ENCODE measurements around the gene WDR64. TPM values are rescaled to one million over a fixed set of nuclear protein-coding genes. Genes with fewer than 3 reads are reported as not detected.

The WDR64 gene
- total RNA-seq, 1 donor: not detected

- no peak for TF ChIP-seq CTCF (IDR thresholded peaks at IDR 0.05; ENCODE audit: extremely low read depth, low read depth, low read length)
- Histone ChIP-seq H3K4me2 (ENCODE audit: insufficient read depth, low read length) (no peak overlapping the region), H3K4me1 (ENCODE audit: insufficient read depth, low read length) (peaks cover 35% of the 10 kb centered on the region), H2AFZ (ENCODE audit: low read length) (no peak overlapping the region), H3K36me3 (ENCODE audit: insufficient read depth, low read length) (no peaks in the 10 kb centered on the region), H3K27ac (ENCODE audit: low read depth, low read length) (no peak overlapping the region), H3K4me3 (ENCODE audit: insufficient read depth, low read length) (no peak overlapping the region), H3K27me3 (ENCODE audit: insufficient read depth, low read length) (no peaks in the 10 kb centered on the region), H4K20me1 (ENCODE audit: insufficient read depth, low read length) (no peaks in the 10 kb centered on the region), H3K9me3 (ENCODE audit: low read depth, low read length) (no peaks in the 10 kb centered on the region), H3K79me2 (ENCODE audit: insufficient read depth, low read length) (no peaks in the 10 kb centered on the region)
- peak; percentile 83 for DNase-seq (ENCODE audit: insufficient read length, low spot score, missing footprints)
Measured at GRCh38 chr1:241706967-241707366, 54.9 kb downstream of the WDR64 start.

GRCh38 chr1:241707442-241707841, 55.4 kb downstream of the WDR64 start:
- TF ChIP-seq CTCF (IDR thresholded peaks at IDR 0.05; ENCODE audit: extremely low read depth, low read depth, low read length): no peak
- Histone ChIP-seq H3K36me3 (ENCODE audit: insufficient read depth, low read length) (no peaks in the 10 kb centered on the region), H3K27me3 (ENCODE audit: insufficient read depth, low read length) (no peaks in the 10 kb centered on the region), H3K4me2 (ENCODE audit: insufficient read depth, low read length) (no peak overlapping the region), H3K4me1 (ENCODE audit: insufficient read depth, low read length) (peaks cover 30% of the 10 kb centered on the region), H4K20me1 (ENCODE audit: insufficient read depth, low read length) (no peaks in the 10 kb centered on the region), H2AFZ (ENCODE audit: low read length) (no peak overlapping the region), H3K27ac (ENCODE audit: low read depth, low read length) (no peak overlapping the region), H3K79me2 (ENCODE audit: insufficient read depth, low read length) (no peaks in the 10 kb centered on the region), H3K9me3 (ENCODE audit: low read depth, low read length) (no peaks in the 10 kb centered on the region), H3K4me3 (ENCODE audit: insufficient read depth, low read length) (no peak overlapping the region)
- DNase-seq (ENCODE audit: insufficient read length, low spot score, missing footprints): no peak

GRCh38 chr1:241711326-241711725, 59.2 kb downstream of the WDR64 start:
- DNase-seq (ENCODE audit: insufficient read length, low spot score, missing footprints): no peak
- Histone ChIP-seq H3K79me2 (ENCODE audit: insufficient read depth, low read length) (no peaks in the 10 kb centered on the region), H3K9me3 (ENCODE audit: low read depth, low read length) (no peaks in the 10 kb centered on the region), H3K36me3 (ENCODE audit: insufficient read depth, low read length) (no peaks in the 10 kb centered on the region), H3K4me3 (ENCODE audit: insufficient read depth, low read length) (no peak overlapping the region), H3K27ac (ENCODE audit: low read depth, low read length) (no peak overlapping the region), H3K27me3 (ENCODE audit: insufficient read depth, low read length) (no peaks in the 10 kb centered on the region), H4K20me1 (ENCODE audit: insufficient read depth, low read length) (no peaks in the 10 kb centered on the region), H3K4me1 (ENCODE audit: insufficient read depth, low read length) (peaks cover 17% of the 10 kb centered on the region), H3K4me2 (ENCODE audit: insufficient read depth, low read length) (no peak overlapping the region), H2AFZ (ENCODE audit: low read length) (no peak overlapping the region)
- no peak for TF ChIP-seq CTCF (IDR thresholded peaks at IDR 0.05; ENCODE audit: extremely low read depth, low read depth, low read length)

- TF ChIP-seq CTCF (IDR thresholded peaks at IDR 0.05; ENCODE audit: extremely low read depth, low read depth, low read length): no peak
- no peak for DNase-seq (ENCODE audit: insufficient read length, low spot score, missing footprints)
- no peak overlapping the region for H3K27ac ChIP-seq (ENCODE audit: low read depth, low read length)
- H3K79me2 ChIP-seq (ENCODE audit: insufficient read depth, low read length): no peaks in the 10 kb centered on the region
- H3K4me2 ChIP-seq (ENCODE audit: insufficient read depth, low read length): no peak overlapping the region
- no peaks in the 10 kb centered on the region for H3K36me3 ChIP-seq (ENCODE audit: insufficient read depth, low read length)
- H3K9me3 ChIP-seq (ENCODE audit: low read depth, low read length): no peaks in the 10 kb centered on the region
- no peaks in the 10 kb centered on the region for H3K4me1 ChIP-seq (ENCODE audit: insufficient read depth, low read length)
- H4K20me1 ChIP-seq (ENCODE audit: insufficient read depth, low read length): no peaks in the 10 kb centered on the region
- no peak overlapping the region for H3K4me3 ChIP-seq (ENCODE audit: insufficient read depth, low read length)
- H3K27me3 ChIP-seq (ENCODE audit: insufficient read depth, low read length): no peaks in the 10 kb centered on the region
- no peak overlapping the region for H2AFZ ChIP-seq (ENCODE audit: low read length)
Measured at GRCh38 chr1:241713316-241713715, 61.2 kb downstream of the WDR64 start.
